Right atrium auricular region (tissue), 2 donors: ENCODE measurements around the gene ELOVL4. TPM values are rescaled to one million over a fixed set of nuclear protein-coding genes. Genes with fewer than 3 reads are reported as not detected.

ENCODE experiments used
- DNase-seq: peaks from one replicate; pipeline ENCODE4 v3.0.0-alpha.2; 2019; ENCODE audit warnings: low spot score
- H3K27ac ChIP-seq, 2 donors: fragments of 200-600 bp; sonication (generic); 1 replicate in 1 of 2; 2 replicates in 1 of 2; pipeline ENCODE4 v1.5.1; 2016 to 2019
- H3K27me3 ChIP-seq, 2 donors: fragments of 200-600 bp; sonication (generic); one replicate each; pipeline versions ENCODE4 v1.5.1 to v1.6.0; 2017 to 2019
- H3K36me3 ChIP-seq: fragments of 200-600 bp; sonication (generic); one replicate; pipeline ENCODE4 v1.5.1; 2016
- H3K4me1 ChIP-seq, 2 donors: fragments of 200-600 bp; sonication (generic); one replicate each; pipeline versions ENCODE4 v1.5.1 to v1.6.0; 2017 to 2019
- H3K4me3 ChIP-seq, 2 donors: fragments of 200-600 bp; sonication (generic); 1 replicate in 1 of 2; 2 replicates in 1 of 2; pipeline ENCODE4 v1.5.1; 2017 to 2019; ENCODE audit warnings: mild to moderate bottlenecking in 1 of 2, moderate library complexity in 1 of 2
- H3K9me3 ChIP-seq, 2 donors: fragments of 200-600 bp; sonication (generic); one replicate each; pipeline ENCODE4 v1.5.1; 2019
- total RNA-seq, 2 donors: library from RNA; depleted of rRNA; stranded (reverse); fragments of >200 nt; gene quantifications; one replicate each; pipeline ENCODE4 v1.1.0, GENCODE V29; 2016
- TF ChIP-seq, protein P1 (sequence below), 2 donors: fragments of 200-600 bp; sonication (generic); IDR thresholded peaks; one replicate each; pipeline ENCODE4 v1.5.1; 2019; ENCODE audit warnings: antibody characterized with exemption in 2 of 2

The ELOVL4 gene
- total RNA-seq, 2 donors from 2014 or later = 0.44 to 1.4 TPM

DNA sequence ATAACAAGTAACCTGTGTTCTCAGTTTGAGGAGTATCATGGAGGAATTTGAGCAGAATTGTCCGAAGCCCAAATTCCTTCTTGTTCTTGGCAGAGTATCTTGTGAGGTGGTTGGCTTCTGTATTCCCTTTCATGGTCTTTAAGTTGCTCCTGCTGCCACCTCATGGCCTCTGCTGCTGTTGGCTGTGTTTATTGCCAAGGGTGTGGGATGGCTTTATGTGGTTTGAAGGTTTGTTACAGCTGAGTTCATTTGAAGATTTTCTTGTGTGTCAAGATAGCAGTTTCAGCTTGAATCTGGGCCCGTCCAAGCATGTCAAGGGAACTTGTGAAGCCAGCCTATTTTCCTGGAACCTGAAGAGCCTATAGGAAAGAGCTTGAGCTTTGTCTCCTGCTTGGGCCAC lies 36.9 kb upstream of the ELOVL4 start:
- TF ChIP-seq, protein P1, sequence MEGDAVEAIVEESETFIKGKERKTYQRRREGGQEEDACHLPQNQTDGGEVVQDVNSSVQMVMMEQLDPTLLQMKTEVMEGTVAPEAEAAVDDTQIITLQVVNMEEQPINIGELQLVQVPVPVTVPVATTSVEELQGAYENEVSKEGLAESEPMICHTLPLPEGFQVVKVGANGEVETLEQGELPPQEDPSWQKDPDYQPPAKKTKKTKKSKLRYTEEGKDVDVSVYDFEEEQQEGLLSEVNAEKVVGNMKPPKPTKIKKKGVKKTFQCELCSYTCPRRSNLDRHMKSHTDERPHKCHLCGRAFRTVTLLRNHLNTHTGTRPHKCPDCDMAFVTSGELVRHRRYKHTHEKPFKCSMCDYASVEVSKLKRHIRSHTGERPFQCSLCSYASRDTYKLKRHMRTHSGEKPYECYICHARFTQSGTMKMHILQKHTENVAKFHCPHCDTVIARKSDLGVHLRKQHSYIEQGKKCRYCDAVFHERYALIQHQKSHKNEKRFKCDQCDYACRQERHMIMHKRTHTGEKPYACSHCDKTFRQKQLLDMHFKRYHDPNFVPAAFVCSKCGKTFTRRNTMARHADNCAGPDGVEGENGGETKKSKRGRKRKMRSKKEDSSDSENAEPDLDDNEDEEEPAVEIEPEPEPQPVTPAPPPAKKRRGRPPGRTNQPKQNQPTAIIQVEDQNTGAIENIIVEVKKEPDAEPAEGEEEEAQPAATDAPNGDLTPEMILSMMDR (IDR thresholded peaks at IDR 0.05) = no peak
- Histone ChIP-seq H3K36me3 (no peaks in the 10 kb centered on the region), H3K4me1 (no peaks in the 10 kb centered on the region), H3K27ac (no peak overlapping the region), H3K27me3 (no peaks in the 10 kb centered on the region), H3K9me3 (no peaks in the 10 kb centered on the region), H3K4me3 (no peak overlapping the region)
- no peak for DNase-seq

DNA sequence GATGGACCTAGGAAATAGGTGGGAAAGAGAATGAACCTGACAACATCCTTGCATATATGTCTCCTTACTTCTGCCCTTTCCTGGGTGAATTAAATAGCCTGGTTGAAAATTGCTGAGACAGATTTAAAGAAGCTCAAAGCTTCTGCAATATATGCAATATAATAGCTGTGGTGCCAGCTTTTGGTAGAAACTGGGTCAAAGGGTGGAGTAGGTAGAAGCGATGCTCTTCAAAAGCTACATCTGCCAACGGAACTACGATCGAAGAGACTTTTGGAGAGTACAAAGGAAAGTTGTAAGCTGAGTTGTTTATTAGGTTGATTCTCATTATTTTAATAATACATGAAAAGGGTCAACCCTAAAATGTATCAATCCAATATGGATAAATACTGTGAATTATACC lies 34.3 kb upstream of the ELOVL4 start:
- Histone ChIP-seq H3K27ac (no peak overlapping the region), H3K9me3 (no peaks in the 10 kb centered on the region), H3K27me3 (no peaks in the 10 kb centered on the region), H3K4me1 (no peaks in the 10 kb centered on the region), H3K36me3 (no peaks in the 10 kb centered on the region), H3K4me3 (no peak overlapping the region)
- DNase-seq = no peak
- TF ChIP-seq, protein P1 (IDR thresholded peaks at IDR 0.05) = no peak

DNA sequence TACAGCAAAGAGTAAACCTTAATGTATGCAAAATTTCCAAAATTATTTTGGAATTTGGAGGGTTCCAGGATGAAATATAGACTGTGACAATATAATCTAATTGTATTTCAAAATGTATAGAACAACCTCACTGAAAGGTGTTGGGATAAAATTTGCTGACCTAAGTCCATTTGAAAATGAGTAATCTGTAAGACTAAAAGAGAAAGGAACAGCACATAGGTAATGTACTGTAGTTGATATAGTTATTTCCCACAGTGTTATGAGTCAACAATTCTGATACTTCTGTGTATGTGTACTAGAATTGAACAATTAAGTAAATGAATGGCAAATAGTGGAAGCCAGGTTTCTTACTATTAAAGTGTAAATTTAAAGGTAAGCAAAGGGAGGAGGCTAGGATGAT lies 23.8 kb upstream of the ELOVL4 start:
- peaks cover 0 to 39% of the 10 kb centered on the region in 2 donors for H3K9me3 ChIP-seq
- no peak overlapping the region for H3K27ac ChIP-seq
- TF ChIP-seq, protein P1 (IDR thresholded peaks at IDR 0.05) = no peak
- no peaks in the 10 kb centered on the region for H3K36me3 ChIP-seq
- DNase-seq = no peak
- H3K4me1 ChIP-seq = no peaks in the 10 kb centered on the region
- no peak overlapping the region for H3K4me3 ChIP-seq
- no peaks in the 10 kb centered on the region for H3K27me3 ChIP-seq

DNA sequence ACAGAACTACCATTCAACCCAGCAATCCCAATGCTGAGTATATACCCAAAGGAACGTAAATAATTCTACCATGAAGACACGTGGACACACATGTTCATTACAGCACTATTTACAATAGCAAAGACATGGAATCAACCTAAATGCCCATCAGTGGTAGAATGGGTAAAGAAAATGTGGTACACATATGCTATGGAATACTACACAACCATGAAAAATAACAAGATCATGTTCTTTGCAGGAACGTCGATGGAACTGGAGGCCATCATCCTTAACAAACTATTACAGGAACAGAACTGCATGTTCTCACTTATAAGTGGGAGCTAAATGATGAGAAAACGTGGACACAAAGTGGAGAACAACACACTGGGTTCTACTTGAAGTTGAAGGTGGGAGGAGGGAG lies 22.4 kb upstream of the ELOVL4 start:
- no peaks in the 10 kb centered on the region for H3K27me3 ChIP-seq
- no peak overlapping the region for H3K4me3 ChIP-seq
- no peak for DNase-seq
- TF ChIP-seq, protein P1 (IDR thresholded peaks at IDR 0.05) = no peak
- H3K9me3 ChIP-seq = peaks cover 0 to 41% of the 10 kb centered on the region in 2 donors
- no peak overlapping the region for H3K27ac ChIP-seq
- H3K4me1 ChIP-seq = no peaks in the 10 kb centered on the region
- no peaks in the 10 kb centered on the region for H3K36me3 ChIP-seq

DNA sequence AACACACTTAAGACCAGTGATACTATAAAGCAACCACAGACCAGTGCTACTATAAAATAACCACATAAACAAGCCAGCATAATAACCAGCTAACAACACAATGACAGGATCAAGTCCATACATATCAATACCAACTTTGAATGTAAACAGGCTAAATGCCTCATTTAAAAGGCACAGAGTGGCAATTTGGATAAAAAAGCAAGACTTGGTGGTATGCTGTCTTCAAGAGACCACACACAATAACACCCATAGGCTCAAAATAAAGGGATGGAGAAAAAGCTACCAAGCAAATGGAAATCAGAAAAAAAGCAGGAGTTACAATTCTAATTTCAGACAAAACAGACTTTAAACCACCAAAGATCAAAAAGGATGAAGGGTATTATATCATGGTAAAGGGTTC lies 19.8 kb upstream of the ELOVL4 start:
- TF ChIP-seq, protein P1 (IDR thresholded peaks at IDR 0.05) = no peak
- no peaks in the 10 kb centered on the region for H3K4me1 ChIP-seq
- H3K9me3 ChIP-seq = peaks cover 0 to 41% of the 10 kb centered on the region in 2 donors
- no peak overlapping the region for H3K27ac ChIP-seq
- no peak for DNase-seq
- H3K4me3 ChIP-seq = no peak overlapping the region
- no peaks in the 10 kb centered on the region for H3K36me3 ChIP-seq
- H3K27me3 ChIP-seq = no peaks in the 10 kb centered on the region

DNA sequence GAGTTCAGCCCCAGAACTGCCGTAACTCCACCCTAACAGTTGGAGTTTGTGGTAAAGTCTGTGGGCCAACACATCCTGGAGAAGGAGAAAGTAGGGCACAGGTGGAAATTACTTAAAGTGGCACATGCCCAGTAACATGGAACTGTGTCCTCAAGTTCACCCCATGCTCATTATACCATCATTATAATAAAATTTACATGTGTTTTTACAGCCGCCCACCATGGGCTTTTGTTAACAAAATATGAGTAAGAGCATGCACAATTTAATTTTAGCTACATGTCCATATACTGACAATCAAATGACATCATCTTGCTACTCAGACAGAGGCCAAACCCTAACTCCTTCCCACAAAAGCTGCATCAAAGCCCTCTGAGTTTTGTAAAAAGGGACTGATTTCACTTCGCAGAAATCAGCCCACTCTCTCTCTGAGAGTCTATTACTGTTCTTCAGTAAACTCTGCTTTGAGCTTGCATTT lies 17.3 kb upstream of the ELOVL4 start:
- H3K27me3 ChIP-seq = no peaks in the 10 kb centered on the region
- TF ChIP-seq, protein P1 (IDR thresholded peaks at IDR 0.05) = no peak
- H3K9me3 ChIP-seq = peaks cover 0 to 25% of the 10 kb centered on the region in 2 donors
- H3K4me3 ChIP-seq = no peak overlapping the region
- H3K4me1 ChIP-seq = no peaks in the 10 kb centered on the region
- H3K27ac ChIP-seq = no peak overlapping the region
- DNase-seq = no peak
- H3K36me3 ChIP-seq = no peaks in the 10 kb centered on the region
